Endothelial cell of umbilical vein (primary cell): ENCODE measurements around the gene VAV2. TPM values are rescaled to one million over a fixed set of nuclear protein-coding genes. Genes with fewer than 3 reads are reported as not detected.

Experiments
- BruUV-seq: library from RNA; stranded (reverse); fragments of 400-500 nt; replicated peaks from 2 replicates; lab custom pipeline; 2021; lab: Mats Ljungman, UMichigan
- CTCF ChIA-PET: fragments of 300-600, 350-600 bp; sonication (Branson Sonifier 250); formaldehyde crosslinking; loops from one replicate; lab custom pipeline; 2021; ENCODE audit warnings: antibody characterized with exemption, inconsistent platforms; lab: Charles Lee
- POLR2A ChIA-PET: fragments of 300-600, 350-600 bp; sonication (Branson Sonifier 250); formaldehyde crosslinking; loops from one replicate; lab custom pipeline; 2021; ENCODE audit warnings: antibody characterized with exemption, inconsistent platforms; lab: Charles Lee
- DNase-seq: peaks from one replicate; pipeline ENCODE4 v3.0.0-alpha.2; 2011; ENCODE audit warnings: low read depth, low spot score
- FAIRE-seq: peaks from 2 replicates; lab custom pipeline; 2011; peaks lifted over from hg19 to GRCh38; lab: Jason Lieb, UNC
- H2AFZ ChIP-seq: 2 replicates; pipeline ENCODE4 v1.6.0; 2012; ENCODE audit warnings: low read depth, low read length, control low read depth, inconsistent platforms
- H3K27ac ChIP-seq: 2 replicates; pipeline ENCODE4 v1.5.1; 2011; ENCODE audit warnings: low read depth, mild to moderate bottlenecking, control low read depth, low read length, moderate library complexity; ENCODE audit not compliant: insufficient read depth
- H3K27me3 ChIP-seq, 2 experiments: 2 replicates each; pipeline versions ENCODE4 v1.6.0 to v1.6.1; 2011; ENCODE audit warnings: low read length in 2 of 2, mixed read lengths in 1 of 2; ENCODE audit not compliant: control insufficient read depth in 2 of 2, insufficient read depth in 2 of 2
- H3K36me3 ChIP-seq, 2 experiments: 2 replicates in 1 of 2; 3 replicates in 1 of 2; pipeline ENCODE4 v1.5.1; 2011; ENCODE audit warnings: low read length in 2 of 2, mild to moderate bottlenecking in 1 of 2, moderate library complexity in 1 of 2; ENCODE audit not compliant: control insufficient read depth in 2 of 2, insufficient read depth in 2 of 2; ENCODE audit errors: extremely low read depth in 1 of 2
- H3K4me1 ChIP-seq: 3 replicates; pipeline ENCODE4 v1.5.1; 2011; ENCODE audit warnings: mild to moderate bottlenecking, low read length; ENCODE audit not compliant: control insufficient read depth, insufficient read depth; ENCODE audit errors: extremely low read depth
- H3K4me2 ChIP-seq: 2 replicates; pipeline ENCODE4 v1.6.1; 2011; ENCODE audit warnings: low read length, control low read depth, mixed read lengths; ENCODE audit not compliant: insufficient read depth
- H3K4me3 ChIP-seq, 3 experiments: fragments of 200-600 bp in 1 of 3; sonication (generic), shearing (Covaris generic) in 1 of 3; replicated peaks in 1 of 3; 2 replicates each; pipeline ENCODE4 v1.5.1; 2011 to 2016; ENCODE audit warnings: control low read depth in 3 of 3, low read length in 3 of 3, mild to moderate bottlenecking in 2 of 3, inconsistent platforms in 1 of 3, low read depth in 1 of 3, moderate library complexity in 1 of 3; ENCODE audit not compliant: insufficient read depth in 1 of 3
- H3K79me2 ChIP-seq: 2 replicates; pipeline ENCODE4 v1.6.0; 2012; ENCODE audit warnings: low read length, inconsistent platforms; ENCODE audit not compliant: control insufficient read depth, insufficient read depth
- H3K9ac ChIP-seq: replicated peaks from 2 replicates; pipeline ENCODE3; 2011; ENCODE audit warnings: low read length, control low read depth; ENCODE audit not compliant: insufficient read depth; ENCODE audit errors: extremely low read depth
- H3K9me1 ChIP-seq: replicated peaks from 3 replicates; pipeline ENCODE4 v1.6.0; 2011; ENCODE audit warnings: mild to moderate bottlenecking, low read length; ENCODE audit not compliant: control insufficient read depth, insufficient read depth; ENCODE audit errors: extremely low read depth
- H3K9me3 ChIP-seq: replicated peaks from 2 replicates; pipeline ENCODE4 v1.5.1; 2012; ENCODE audit warnings: low read length, inconsistent platforms; ENCODE audit not compliant: control insufficient read depth, insufficient read depth
- H4K20me1 ChIP-seq: replicated peaks from 2 replicates; pipeline ENCODE3; 2011; ENCODE audit warnings: mild to moderate bottlenecking, low read length; ENCODE audit not compliant: control insufficient read depth, insufficient read depth; ENCODE audit errors: extremely low read depth
- CTCF ChIP-seq, 2 donors: IDR thresholded peaks; 1 replicate in 1 of 2; 2 replicates in 1 of 2; pipeline ENCODE4 v1.5.1; 2011; ENCODE audit warnings: low read length in 2 of 2, mild to moderate bottlenecking in 2 of 2, moderate library complexity in 2 of 2, control low read depth in 1 of 2, inconsistent platforms in 1 of 2, low read depth in 1 of 2; ENCODE audit not compliant: insufficient read depth in 1 of 2; ENCODE audit errors: extremely low read depth in 1 of 2
- EZH2 ChIP-seq: IDR thresholded peaks from 2 replicates; pipeline ENCODE4 v1.6.1; 2012; ENCODE audit warnings: borderline replicate concordance, low read depth, mild to moderate bottlenecking, moderate library complexity, low read length, inconsistent platforms; ENCODE audit not compliant: severe bottlenecking
- FOS ChIP-seq: IDR thresholded peaks from 2 replicates; pipeline ENCODE4 v1.6.1; 2011; ENCODE audit warnings: mild to moderate bottlenecking, low read length, moderate library complexity, borderline replicate concordance; ENCODE audit not compliant: insufficient read depth
- GATA2 ChIP-seq: IDR thresholded peaks from 2 replicates; pipeline ENCODE4 v1.7.0; 2011; ENCODE audit warnings: low read depth, mild to moderate bottlenecking, moderate library complexity, mixed read lengths, low read length; ENCODE audit not compliant: insufficient read length, insufficient read depth
- JUN ChIP-seq: IDR thresholded peaks from 2 replicates; pipeline ENCODE4 v1.6.1; 2011; ENCODE audit warnings: borderline replicate concordance, low read depth; ENCODE audit not compliant: insufficient read length, insufficient read depth
- MAX ChIP-seq: IDR thresholded peaks from 2 replicates; pipeline ENCODE4 v1.6.1; 2011; ENCODE audit not compliant: insufficient read depth, insufficient read length
- MYC ChIP-seq: IDR thresholded peaks from one replicate; pipeline ENCODE4 v1.6.1; 2011; ENCODE audit warnings: mild to moderate bottlenecking, low read depth, low read length
- POLR2A ChIP-seq: IDR thresholded peaks from 2 replicates; pipeline ENCODE4 v1.6.1; 2012; ENCODE audit warnings: low read depth, mild to moderate bottlenecking, control low read depth, low read length
- POLR2AphosphoS5 ChIP-seq: IDR thresholded peaks from 2 replicates; pipeline ENCODE4 v1.6.1; 2012; ENCODE audit warnings: low read depth, mild to moderate bottlenecking, control low read depth, low read length, moderate library complexity; ENCODE audit not compliant: insufficient read depth
- dilution Hi-C: fragments of 300-500 bp; cut with MboI; formaldehyde crosslinking; loops from one replicate; pipeline ENCODE4 v1.15.0; 2019; ENCODE audit warnings: low sequenced_read_pairs; ENCODE audit not compliant: extremely low pct_ligation_motif_present
- intact Hi-C: fragments of 100-400 bp; cut with micrococcal nuclease; formaldehyde crosslinking; loops from one replicate; pipeline ENCODE4 v1.10.0; 2022
- polyA plus RNA-seq, 4 experiments: library from polyadenylated mRNA; depleted of rRNA in 3 of 4; stranded (reverse) in 3 of 4; unstranded in 1 of 4; fragments of >200 nt; gene quantifications; 2 replicates each; pipeline versions ENCODE4 v1.2.1 to v1.2.3, GENCODE V29; 2011 to 2012; ENCODE audit warnings: missing spikeins in 1 of 4
- total RNA-seq: library from RNA; stranded (reverse); gene quantifications from 2 replicates; pipeline ENCODE4 v1.2.3, GENCODE V29; 2021

Gene VAV2
- total and polyA plus RNA-seq, 2 donors (not counting 3 experiments of a cell fraction or from before 2014, with no cell fraction given): 10.6 to 30.6 TPM

- no peak overlapping the region for H3K9ac ChIP-seq
- no TSS peak for BruUV-seq
- peaks cover 52% of the 10 kb centered on the region for H3K79me2 ChIP-seq
- H3K27ac ChIP-seq: no peak overlapping the region
- no peaks in the 10 kb centered on the region for H4K20me1 ChIP-seq
- no peaks in the 10 kb centered on the region for H3K9me3 ChIP-seq
- H3K4me3 ChIP-seq: no peak overlapping the region
- ChIA-PET POLR2A (no interaction called here), CTCF (no interaction called here)
- H3K27me3 ChIP-seq: no peaks in the 10 kb centered on the region
- no peaks in the 10 kb centered on the region for H3K36me3 ChIP-seq
- H3K4me2 ChIP-seq: no peak overlapping the region
- intact Hi-C loops: no loop called here
- DNase-seq (no peak), FAIRE-seq (no peak)
- H3K9me1 ChIP-seq: no peaks in the 10 kb centered on the region
- no peak overlapping the region for H2AFZ ChIP-seq
- H3K4me1 ChIP-seq: no peaks in the 10 kb centered on the region
- dilution Hi-C loops: no loop called here
- TF ChIP-seq MYC (no peak), MAX (no peak), GATA2 (no peak)
Measured at GRCh38 chr9:133910855-133911514, 81.1 kb downstream of the VAV2 start.

GRCh38 chr9:133906932-133907910, 84.9 kb downstream of the VAV2 start:
- POLR2A ChIA-PET: no interaction called here
- no peak for FAIRE-seq
- no peak for DNase-seq
- Histone ChIP-seq H3K27me3 (no peaks in the 10 kb centered on the region), H4K20me1 (no peaks in the 10 kb centered on the region), H3K4me1 (no peaks in the 10 kb centered on the region), H3K36me3 (no peaks in the 10 kb centered on the region), H2AFZ (no peak overlapping the region), H3K9me3 (no peaks in the 10 kb centered on the region), H3K27ac (no peak overlapping the region), H3K4me2 (no peak overlapping the region), H3K9me1 (no peaks in the 10 kb centered on the region), H3K4me3 (no peak overlapping the region), H3K79me2 (peaks cover 49% of the 10 kb centered on the region), H3K9ac (no peak overlapping the region)
- dilution Hi-C loops: no loop called here
- intact Hi-C loops: no loop called here
- BruUV-seq: no TSS peak
- CTCF ChIA-PET: interaction anchor here (0.6 to 1.0 kb wide), 2 partner anchors 61 to 86 kb away, joined by 3 read pairs; no protein-coding TSS in a partner anchor
- no peak for TF ChIP-seq JUN
- no peak for TF ChIP-seq POLR2AphosphoS5
- TF ChIP-seq POLR2A: no peak
- TF ChIP-seq FOS: no peak
- no peak for TF ChIP-seq MAX
- TF ChIP-seq MYC: no peak
- no peak for TF ChIP-seq CTCF (IDR thresholded peaks at IDR 0.05; ENCODE audit: extremely low read depth in 1 of 2, insufficient read depth in 1 of 2, low read depth in 1 of 2, low read length in 2 of 2)
- TF ChIP-seq EZH2: no peak
- TF ChIP-seq GATA2: no peak
